Hematopoietic multipotent progenitor cell treated with erythropoietin and hydrocortisone succinate and interleukin-3 and kit ligand, for 15 days (in vitro differentiated cells): ENCODE results near the gene COL19A1.
"Not testable (repeated sequence)": the region's sequence is repeated elsewhere in the genome, so short reads cannot be mapped to it uniquely, and the experiment has no call there.

Experiments used
- DNase-seq: peaks from one replicate; pipeline ENCODE4 v3.0.0-alpha.2; 2015; ENCODE audit warnings: low spot score

Gene COL19A1

DNA sequence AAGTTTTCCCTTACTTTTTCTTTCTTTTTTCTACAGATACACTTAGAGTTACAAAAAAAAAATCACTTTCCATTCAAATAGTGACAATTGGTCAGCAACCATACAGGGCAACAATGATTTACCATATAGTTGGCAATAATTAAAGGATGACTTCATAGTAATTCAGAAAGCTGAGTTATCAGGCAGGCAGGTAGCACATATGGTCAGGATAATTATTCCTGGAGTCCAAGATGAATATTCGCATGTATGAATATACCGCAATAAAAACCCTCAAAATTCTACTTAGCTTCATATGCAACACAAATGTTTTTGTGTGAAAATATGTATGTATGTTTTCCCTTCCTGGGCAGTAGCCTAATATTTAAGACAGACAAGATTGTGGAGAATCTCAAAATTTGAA is 34.5 kb downstream of the COL19A1 start:
- DNase-seq = no peak

DNA sequence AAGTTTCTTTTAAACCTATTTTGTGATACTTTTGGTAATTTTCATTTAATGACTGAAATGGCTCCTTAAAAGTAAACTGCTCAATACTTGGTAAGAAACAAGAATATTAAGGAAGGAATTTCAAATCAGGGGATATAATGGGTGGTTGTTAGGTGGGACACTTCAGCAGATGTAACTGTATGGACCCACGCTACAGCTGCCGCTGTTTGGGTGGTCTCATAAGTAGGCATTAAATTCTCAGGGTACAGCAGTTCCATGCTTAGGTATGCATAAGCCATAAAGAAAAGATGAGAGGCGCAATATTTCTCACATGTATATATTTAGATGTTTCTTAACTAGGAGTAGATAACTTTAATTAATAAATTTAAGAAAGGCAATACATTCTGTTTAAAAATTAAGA is 35.0 kb downstream of the COL19A1 start:
- no peak for DNase-seq

DNA sequence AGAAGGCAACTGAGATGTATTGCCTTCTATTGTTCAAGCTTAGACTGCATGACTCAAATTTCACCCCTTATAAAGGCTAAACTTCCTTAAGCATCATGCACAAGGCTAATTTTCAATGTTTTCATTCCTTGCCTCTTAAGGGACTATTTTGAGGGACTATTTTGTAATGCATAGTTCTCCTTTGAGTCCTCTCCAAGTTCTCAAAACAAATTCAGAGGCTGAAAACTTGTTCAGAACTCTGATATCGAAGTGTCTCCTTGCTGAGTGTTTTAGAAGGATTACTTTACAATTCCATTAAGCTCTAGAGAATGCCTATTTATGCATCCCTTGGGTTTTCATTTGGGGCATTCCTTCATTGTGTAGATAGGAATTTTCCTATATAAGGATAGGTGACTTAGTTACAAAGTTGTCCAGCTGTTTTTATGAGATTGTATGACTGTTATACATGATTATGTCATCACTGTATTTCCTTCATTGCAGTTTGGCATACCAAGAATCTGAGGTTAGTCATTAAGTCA is 41.7 kb downstream of the COL19A1 start:
- no peak for DNase-seq

DNA sequence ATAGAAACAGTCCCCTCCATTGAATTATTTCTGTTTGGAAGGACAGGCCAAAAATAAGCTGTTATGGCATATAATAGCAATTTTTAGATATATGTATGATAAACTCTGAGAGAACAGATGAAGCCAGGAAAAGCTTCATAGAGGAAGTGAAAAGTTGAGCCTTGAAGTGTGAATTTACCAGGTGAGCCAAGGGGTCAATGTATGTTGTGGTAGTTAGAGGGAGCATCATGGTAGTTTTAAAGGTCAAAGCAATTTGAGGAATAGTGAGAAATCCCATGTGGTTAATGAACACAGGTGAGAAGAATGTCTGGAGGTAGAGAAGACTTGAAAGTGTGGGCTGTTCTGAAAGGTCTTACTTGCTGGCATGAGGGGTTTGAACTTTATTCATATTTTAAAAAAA is 47.0 kb downstream of the COL19A1 start:
- DNase-seq = no peak

DNA sequence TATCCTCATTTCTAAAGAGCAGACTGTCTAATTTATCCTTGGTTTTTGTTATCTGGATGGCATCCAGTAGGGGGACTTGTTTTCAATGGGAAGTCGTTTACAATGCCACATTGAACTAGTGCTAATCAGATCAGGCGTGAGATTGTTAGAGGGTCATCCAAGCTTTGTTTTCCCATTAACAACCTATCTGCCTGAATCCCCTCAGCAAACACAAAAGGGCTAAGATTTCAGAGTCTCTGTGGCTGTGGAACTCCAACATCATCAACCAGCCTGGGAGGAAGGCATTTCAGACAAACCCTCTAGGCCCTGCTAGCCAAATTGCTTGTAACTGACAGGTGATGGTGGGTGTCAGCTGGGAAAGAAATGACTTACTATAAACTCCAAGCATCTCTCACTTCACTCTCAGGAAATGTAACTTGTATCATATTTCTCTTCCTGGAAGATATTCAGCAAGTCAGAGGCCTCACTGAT is 47.7 kb downstream of the COL19A1 start:
- no peak for DNase-seq

DNA sequence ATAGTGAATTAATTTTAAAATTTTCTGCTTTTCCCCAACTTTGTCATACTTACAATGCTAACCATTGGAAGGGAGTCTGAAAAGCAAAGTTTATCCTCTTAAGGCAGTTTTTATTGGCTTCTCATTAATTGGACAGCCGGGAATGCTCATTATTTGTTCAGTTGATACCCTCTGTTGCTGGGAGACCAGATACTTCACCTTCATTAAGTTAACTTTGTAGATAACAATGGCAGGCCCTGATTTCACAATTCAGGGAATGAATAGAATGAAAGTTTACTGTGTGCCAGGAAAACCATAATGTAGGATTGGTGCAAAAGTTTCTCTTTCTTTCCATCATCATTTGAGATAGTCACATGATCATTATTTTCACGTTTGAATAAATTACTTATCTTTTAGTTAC is 49.0 kb downstream of the COL19A1 start:
- no peak for DNase-seq

DNA sequence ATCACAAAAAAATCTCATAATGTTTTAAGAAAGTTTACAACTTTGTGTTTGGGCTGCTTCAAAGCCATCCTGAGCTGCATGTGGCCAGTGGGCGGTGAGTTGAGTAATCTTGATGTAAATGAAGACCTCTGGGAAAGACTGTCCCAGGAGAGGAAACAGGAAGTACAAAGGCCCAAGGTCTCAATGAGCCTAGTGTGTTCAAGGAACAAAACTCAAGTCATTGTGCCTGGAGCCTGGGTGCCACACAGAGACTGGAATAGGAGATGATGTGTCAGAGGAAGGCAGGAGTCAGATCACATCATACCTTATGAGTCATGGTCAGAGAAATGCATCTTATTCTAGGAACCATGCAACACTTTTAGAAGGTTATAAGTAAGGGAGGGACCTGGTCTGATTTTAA is 51.5 kb downstream of the COL19A1 start:
- no peak for DNase-seq

DNA sequence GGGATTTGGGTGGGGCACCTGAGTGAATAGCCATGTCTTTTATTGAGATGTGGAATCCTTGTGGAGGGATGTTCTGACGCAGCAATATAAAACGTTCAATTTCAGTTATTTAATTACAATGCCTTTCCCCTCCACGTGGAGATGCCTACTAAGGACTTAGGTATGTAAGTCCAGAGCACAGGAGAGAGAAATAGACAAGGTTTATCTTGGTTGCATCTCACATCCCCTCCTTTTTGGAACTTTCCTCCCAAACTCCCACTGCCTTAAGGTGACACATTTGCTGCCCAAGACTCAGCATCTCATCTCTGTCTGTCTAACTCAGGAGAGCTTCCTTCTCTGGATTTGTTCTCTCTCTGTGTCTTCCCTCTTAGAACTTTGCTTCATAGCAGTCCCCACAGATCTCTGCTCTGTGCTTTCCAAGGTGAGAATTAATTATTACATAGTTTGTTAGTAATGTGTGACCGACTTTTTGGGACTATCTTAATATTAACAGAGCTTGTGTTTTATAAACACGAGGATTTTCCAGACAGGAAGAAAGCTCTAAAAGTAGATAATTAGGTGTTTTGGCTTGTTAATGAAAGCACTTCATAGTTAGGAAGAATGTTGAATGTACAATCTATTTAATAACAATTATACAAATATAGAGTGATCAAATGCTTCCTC is 52.6 kb downstream of the COL19A1 start:
- no peak for DNase-seq

DNA sequence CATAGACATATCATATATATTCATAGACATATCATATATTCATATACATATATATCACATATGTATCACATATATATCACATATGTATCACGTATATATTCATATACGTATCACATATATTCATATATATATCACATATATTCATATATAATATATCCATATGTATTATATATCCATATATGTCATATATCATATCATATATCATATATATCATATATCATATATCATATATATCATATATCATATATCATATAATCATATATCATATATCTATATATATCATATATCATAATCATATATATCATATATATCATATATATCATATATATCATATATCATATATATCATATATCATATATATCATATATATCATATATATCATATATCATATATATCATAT is 54.7 kb downstream of the COL19A1 start:
- not testable (repeated sequence) for DNase-seq

DNA sequence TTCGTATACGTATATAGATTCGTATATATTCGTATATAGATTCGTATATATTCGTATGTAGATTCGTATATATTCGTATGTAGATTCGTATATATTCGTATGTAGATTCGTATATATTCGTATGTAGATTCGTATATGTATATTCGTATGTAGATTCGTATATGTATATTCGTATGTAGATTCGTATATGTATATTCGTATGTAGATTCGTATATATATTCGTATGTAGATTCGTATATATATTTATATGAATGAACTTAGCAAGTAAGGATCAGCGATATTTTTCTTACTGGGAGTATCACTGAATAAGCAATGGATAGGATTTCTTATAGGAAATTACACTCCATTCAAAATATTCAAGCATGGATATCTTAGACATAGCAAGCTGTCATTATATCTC is 55.3 kb downstream of the COL19A1 start:
- DNase-seq = not testable (repeated sequence)

DNA sequence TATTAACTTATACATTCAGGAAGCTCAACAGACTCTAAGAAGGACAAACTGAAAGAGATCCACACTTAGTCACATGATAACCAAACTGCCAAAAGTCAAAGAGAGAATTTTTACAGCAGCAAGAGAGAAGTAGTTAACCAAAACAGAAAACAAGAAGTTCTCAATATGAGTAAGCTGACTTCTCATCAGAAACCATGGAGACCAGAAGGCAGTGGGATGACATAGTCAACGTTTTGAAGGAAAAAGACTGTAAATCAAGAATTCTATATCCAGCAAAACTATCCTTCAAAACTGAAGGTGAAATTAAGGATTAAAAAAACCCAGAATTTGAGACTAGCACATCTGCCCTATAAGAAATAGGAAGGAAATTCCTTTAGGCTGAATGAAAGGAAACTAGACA is 60.4 kb downstream of the COL19A1 start:
- no peak for DNase-seq

DNA sequence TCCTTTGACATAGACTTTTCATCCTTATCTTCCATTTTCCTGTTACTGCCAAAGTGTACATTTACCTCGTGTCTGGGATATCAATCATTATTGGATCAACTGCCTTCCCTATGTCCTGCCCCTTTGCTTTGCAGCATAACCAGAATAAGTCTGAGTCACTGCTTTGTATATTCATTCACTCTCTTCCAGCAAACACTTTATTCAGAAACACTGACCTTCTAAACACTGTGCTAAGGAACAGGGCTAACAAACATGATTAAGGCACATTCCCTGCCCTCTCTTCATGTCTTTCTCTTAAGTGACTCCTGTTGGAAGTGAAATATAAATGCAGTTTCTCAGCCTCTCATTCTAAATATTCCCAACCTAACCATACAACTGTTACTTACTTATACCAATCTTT is 66.9 kb downstream of the COL19A1 start:
- no peak for DNase-seq

DNA sequence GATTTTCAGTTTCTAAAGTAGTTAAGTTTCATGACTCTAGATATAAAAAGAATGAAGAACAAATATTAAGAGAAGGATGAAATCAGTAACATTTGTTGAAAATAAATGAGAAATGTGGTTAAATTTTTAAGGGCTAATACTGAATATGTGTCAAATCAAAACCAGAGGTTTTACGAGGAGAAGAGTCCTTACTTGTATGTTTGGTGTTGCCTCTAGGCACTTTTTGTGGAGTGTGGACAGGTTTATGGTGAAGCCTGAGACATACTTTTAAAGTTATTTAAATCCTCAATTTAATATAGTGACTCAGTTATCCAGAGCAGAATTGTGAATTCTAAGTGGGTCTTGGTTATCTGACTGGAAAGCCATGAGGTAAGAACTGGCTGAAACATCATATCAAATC is 68.7 kb downstream of the COL19A1 start:
- DNase-seq = no peak

DNA sequence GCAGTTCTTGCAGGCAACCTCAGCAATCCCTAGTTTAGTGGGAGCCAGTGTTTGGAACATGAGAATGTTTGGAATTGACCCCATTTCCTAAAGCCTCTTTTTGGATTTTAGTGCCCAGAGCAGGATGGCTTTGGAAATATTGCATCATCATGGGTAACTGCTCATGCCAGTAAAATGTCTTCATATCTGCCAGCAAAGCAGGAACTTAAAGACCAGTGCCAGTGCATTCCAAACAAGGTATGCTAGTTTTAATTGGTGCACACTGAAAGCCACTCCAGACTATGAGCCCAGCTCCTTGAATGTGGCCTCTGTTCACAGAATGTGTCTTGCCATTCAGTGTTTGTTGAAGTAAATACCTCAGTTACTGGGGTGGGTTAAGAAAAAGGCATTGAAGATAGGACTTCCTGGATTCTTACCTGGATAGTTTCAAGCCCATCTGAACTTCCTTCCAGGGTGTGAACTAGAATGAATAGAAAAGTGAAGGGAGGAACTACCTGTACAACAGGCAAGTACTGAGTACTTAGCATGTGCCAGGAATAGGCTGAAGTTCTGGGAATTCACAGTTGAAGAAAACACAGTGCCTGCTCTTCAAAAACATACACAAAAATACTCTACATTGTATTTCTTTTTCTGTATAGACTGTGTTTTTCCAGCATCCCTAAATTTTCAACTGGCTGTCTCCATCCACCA is 70.5 kb downstream of the COL19A1 start:
- DNase-seq = no peak

DNA sequence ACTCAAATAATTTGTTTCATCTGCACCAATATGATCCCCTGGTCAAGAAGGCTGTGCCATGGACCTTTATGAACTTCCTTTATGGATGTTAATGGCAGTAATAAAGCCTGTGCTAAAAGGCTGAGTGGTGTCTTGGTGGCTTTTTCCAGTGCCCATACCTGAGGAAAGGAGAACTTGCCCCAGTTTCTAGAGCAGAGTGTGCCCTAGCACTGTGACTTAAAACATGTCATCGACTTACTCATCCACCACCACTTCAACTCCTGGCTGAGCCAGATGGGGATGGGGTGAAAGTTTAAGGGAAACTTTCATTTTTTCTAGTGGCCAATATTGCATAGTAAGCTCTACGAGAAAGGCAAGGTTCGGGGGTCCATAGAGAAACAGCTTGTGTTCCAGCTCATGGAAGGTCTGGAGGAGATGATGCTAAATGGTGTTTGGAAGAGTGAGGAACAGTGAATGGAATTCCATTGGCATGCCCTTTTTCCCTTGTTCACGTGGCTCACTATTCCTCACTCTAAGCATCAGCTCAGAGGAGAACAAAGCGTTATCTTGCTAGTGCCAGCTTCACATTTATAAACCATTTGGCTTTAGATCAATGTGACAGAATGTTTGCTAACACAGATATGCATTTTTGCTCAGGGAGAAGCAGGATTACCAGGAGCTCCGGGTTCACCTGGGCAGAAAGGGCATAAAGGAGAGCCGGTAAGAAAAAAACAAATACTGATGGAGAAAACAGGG is 71.2 kb downstream of the COL19A1 start:
- no peak for DNase-seq

DNA sequence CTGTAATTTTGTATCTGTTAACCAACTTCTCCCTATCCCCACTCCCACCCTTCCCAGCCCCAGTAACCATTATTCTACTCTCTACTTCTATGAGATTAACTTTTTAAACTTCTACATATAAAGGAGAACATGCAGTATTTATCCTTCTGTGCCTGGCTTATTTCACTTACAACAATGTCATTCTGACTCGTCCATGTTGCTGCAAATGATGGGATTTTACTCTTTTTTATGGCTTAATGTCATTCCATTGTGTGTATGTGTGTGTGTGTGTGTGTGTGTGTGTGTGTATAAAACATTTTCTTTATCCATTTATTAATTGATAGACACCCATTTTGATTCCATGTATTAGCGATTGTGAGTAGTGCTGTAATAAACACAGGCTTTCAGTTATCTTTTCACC is 76.1 kb downstream of the COL19A1 start:
- no peak for DNase-seq

DNA sequence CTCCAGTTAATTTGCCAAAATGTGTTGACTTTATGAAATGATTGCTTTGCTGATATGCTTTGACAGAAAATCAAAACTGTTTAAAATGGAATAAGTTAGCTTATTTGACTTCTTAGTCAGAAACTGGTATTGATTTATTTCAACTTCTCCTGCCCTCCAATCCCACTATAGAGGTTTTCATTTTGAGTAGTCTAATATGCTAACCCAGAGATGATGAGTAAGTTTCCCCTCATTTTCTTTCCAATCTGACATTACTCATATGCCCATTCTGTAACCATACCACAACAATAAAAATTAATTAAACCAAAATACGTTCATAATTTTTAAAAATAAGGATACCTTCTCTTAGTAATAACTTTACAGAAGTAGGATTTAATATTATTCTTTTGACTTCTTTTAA is 78.8 kb downstream of the COL19A1 start:
- DNase-seq = no peak

DNA sequence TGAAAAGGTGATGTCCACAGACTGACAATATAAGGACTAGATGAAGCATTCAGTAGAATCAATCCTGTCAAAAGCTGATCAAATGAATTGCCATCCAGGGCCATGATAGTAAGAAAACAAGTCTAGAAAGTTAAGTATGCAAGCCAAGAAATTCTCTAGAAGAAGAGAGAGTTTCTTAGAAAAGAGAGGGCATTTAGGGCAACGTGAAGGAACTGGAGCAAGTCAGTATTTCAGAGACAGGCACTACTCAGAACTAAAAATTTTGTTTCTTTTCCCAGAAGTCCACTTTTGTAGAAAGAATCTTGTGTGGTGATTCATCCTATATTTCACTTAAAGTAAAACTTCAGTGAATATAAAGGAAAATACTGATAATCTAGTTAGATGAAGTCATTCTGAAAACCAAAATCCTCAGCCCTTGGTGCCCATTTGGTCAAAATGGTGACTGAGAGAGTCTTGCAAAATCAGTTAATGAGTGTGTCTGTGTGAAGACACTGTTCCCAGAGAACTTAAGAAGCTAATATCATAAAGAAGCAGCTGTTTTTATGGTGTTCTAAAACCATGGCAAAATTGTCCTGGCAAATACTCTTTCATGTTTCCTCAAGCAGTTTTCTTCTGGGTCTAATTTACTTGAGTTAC is 82.2 kb downstream of the COL19A1 start:
- DNase-seq = no peak

DNA sequence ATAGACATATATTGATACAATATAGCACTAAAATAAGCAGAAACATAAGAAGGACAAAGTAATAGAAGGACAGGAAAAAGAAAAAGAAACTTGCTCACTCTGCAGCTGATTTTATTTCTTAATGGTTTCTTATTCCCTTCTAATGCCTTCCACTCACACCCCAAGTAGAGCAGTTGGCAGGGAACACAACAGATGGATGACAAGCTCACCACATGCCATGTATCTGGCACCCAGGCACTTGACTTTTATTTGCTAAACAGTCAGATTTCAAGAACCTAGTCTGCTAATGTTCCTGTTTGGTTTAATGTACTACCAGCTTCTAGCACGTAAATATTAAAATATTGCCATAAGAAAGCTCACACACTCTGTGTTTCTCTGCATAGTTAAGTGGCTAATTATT is 87.1 kb downstream of the COL19A1 start:
- DNase-seq = no peak

DNA sequence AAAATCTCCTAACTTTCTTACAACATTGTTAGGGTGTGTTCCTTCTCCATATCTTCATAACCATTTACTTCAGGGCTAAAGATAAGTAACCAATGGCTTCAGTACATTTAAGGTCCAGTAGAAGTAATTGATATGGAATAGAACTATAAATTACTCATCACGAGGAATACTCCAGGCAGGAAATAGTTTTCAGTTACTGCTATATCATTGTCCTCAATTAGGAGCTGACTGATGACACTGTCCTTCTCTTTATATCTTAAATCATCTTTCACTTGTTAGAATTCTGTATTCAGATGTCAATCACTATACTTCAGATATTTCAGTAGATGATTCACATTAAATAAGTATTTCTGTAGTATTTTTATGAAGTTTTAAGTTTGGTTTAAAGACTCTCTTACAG is 88.4 kb downstream of the COL19A1 start:
- DNase-seq = no peak

DNA sequence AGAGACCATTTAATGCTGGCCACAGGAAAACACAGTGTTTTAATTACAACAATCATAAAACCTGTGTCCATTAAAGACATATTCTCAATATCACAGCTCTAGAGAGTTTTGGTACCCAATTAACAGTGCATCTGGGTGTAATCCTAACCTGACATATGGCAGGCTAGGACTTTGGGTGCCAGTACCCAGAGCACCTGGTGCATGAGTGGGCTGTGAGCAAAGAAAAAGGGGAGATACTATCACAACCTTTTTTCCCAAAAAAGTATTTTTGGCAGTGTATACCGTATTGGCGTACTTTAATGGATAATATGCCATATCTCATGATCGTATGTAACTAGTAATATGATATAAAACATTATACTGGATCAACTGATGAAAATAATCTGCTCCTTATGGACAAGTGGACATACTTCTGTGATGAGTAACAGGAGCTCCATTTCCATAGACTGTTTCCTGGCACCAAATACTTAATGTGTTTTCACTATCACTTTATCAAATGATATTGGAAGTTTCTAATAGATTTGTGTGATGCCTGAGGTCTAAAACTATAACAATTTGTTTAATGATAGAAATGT is 91.7 kb downstream of the COL19A1 start:
- no peak for DNase-seq

DNA sequence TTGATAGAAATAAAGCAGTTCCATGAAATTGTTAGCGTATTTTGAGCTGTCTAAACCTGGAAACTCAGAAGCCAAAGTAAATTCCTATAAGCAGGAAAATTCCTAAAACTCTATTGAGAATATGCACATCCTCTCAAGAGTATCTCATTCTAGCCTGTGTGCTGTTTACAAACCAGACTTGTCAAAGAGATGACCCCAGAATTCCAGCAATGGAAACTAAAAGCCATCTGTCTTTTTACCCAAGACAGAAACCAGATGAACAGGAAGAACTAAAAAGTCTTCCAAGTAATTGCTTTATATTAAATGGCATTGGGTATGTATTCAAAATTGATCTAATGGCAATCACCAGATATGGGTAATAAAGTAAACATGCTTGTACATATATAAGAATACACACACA is 92.6 kb downstream of the COL19A1 start:
- no peak for DNase-seq
